Panc1 (cell line): ENCODE measurements around the gene EEF2K. TPM values are rescaled to one million over a fixed set of nuclear protein-coding genes. Genes with fewer than 3 reads are reported as not detected.

Experiments
- ATAC-seq: fragments of 200-7000 bp; cut with Tn5 transposase; 2 replicates; pipeline ENCODE4 v1.9.1; 2020; ENCODE audit warnings: mild to moderate bottlenecking, moderate library complexity
- BruUV-seq: library from RNA; stranded (reverse); fragments of 400-500 nt; replicated peaks from 2 replicates; lab custom pipeline; 2021; lab: Mats Ljungman, UMichigan
- CTCF ChIA-PET: fragments of 300-600 bp; sonication (Branson Sonifier 250); formaldehyde crosslinking; loops from one replicate; lab custom pipeline; 2022; ENCODE audit warnings: antibody characterized with exemption; lab: Charles Lee
- POLR2A ChIA-PET: fragments of 300-600 bp; sonication (Branson Sonifier 250); formaldehyde crosslinking; loops from one replicate; lab custom pipeline; 2022; ENCODE audit warnings: antibody characterized with exemption; lab: Charles Lee
- DNase-seq: peaks from one replicate; pipeline ENCODE4 v3.0.0-alpha.2; 2010; ENCODE audit warnings: low read depth, low spot score
- H3K27ac ChIP-seq: 2 replicates; pipeline ENCODE4 v1.5.1; 2011; ENCODE audit warnings: mild to moderate bottlenecking, low read length, inconsistent platforms
- H3K27me3 ChIP-seq: fragments of 200-500 bp; sonication (Bioruptor generic); 2 replicates; pipeline ENCODE4 v1.6.0; 2014; ENCODE audit warnings: low read length, inconsistent platforms; ENCODE audit not compliant: control insufficient read depth, insufficient read depth
- H3K36me3 ChIP-seq: fragments of 200-500 bp; sonication (Bioruptor generic); 2 replicates; pipeline ENCODE4 v1.5.1; 2014; ENCODE audit warnings: inconsistent platforms, mild to moderate bottlenecking, low read length, moderate library complexity; ENCODE audit not compliant: control insufficient read depth, insufficient read depth
- H3K4me1 ChIP-seq: 2 replicates; pipeline ENCODE4 v1.5.1; 2011; ENCODE audit warnings: inconsistent platforms, mild to moderate bottlenecking, low read length, moderate library complexity; ENCODE audit not compliant: control insufficient read depth, insufficient read depth
- H3K4me3 ChIP-seq, 2 experiments: 2 replicates each; pipeline ENCODE4 v1.5.1; 2011 to 2012; ENCODE audit warnings: low read depth in 2 of 2, low read length in 2 of 2, mild to moderate bottlenecking in 2 of 2, inconsistent platforms in 1 of 2, moderate library complexity in 1 of 2
- H3K9me3 ChIP-seq: fragments of 200-500 bp; sonication (Bioruptor generic); 2 replicates; pipeline ENCODE4 v1.5.1; 2014; ENCODE audit warnings: low read depth, mild to moderate bottlenecking, inconsistent platforms, low read length, moderate library complexity; ENCODE audit not compliant: control insufficient read depth, insufficient read depth
- CTCF ChIP-seq: fragments of 450-650 bp; IDR thresholded peaks from 2 replicates; pipeline ENCODE4 v1.5.1; 2017; ENCODE audit warnings: mild to moderate bottlenecking
- POLR2AphosphoS5 ChIP-seq: IDR thresholded peaks from 2 replicates; pipeline ENCODE4 v1.6.1; 2012; ENCODE audit warnings: mild to moderate bottlenecking, low read depth, low read length, moderate library complexity
- REST ChIP-seq, 2 experiments: IDR thresholded peaks; 2 replicates each; pipeline ENCODE4 v1.6.1; 2011 to 2012; ENCODE audit warnings: low read depth in 2 of 2, control low read depth in 1 of 2, low read length in 1 of 2, mild to moderate bottlenecking in 1 of 2, moderate library complexity in 1 of 2; ENCODE audit not compliant: insufficient read depth in 1 of 2
- SIN3A ChIP-seq: IDR thresholded peaks from 2 replicates; pipeline ENCODE4 v1.6.1; 2012; ENCODE audit warnings: low read depth, mild to moderate bottlenecking, low read length, moderate library complexity, borderline replicate concordance; ENCODE audit not compliant: insufficient read depth
- TCF7L2 ChIP-seq: IDR thresholded peaks from 2 replicates; pipeline ENCODE4 v1.6.1; 2011; ENCODE audit warnings: mild to moderate bottlenecking, low read depth, low read length, inconsistent platforms
- in situ Hi-C: cut with HindIII; loops from 2 replicates; pipeline ENCODE4 v1.10.0; 2016; ENCODE audit warnings: low sequenced_read_pairs, low pct_unique_long_range_greater_than_20kb
- intact Hi-C: fragments of 100-400 bp; cut with micrococcal nuclease; formaldehyde crosslinking; loops from one replicate; pipeline ENCODE4 v1.10.0; 2022; ENCODE audit not compliant: unreplicated experiment
- total RNA-seq: library from RNA; stranded (reverse); gene quantifications from one replicate; pipeline ENCODE4 v1.2.1, GENCODE V29; 2021; ENCODE audit not compliant: unreplicated experiment

The EEF2K gene
- total RNA-seq, 1 experiment from 2014 or later, result 15.0 TPM

GRCh38 chr16:22316411-22316811 lies 110.3 kb downstream of the EEF2K start:
- Histone ChIP-seq H3K36me3 (no peaks in the 10 kb centered on the region; the same call in 1 of the 2 replicates), H3K4me1 (no peaks in the 10 kb centered on the region), H3K27me3 (no peaks in the 10 kb centered on the region), H3K27ac (no peak overlapping the region), H3K4me3 (no peak overlapping the region), H3K9me3 (no peaks in the 10 kb centered on the region)
- BruUV-seq, result no TSS peak
- intact Hi-C loops (no loop called here), in situ Hi-C loops (no loop called here)
- TF ChIP-seq TCF7L2 (no peak), REST (IDR thresholded peaks at IDR 0.05; ENCODE audit: insufficient read depth in 1 of 2, low read depth in 2 of 2, low read length in 1 of 2) (no peak), POLR2AphosphoS5 (no peak), SIN3A (no peak), CTCF (no peak)
- ChIA-PET CTCF (no interaction called here), POLR2A (interaction anchor here (0.6 kb wide), 1 partner anchor 51 kb away, joined by 4 read pairs; no protein-coding TSS in a partner anchor)
- DNase-seq (no peak), ATAC-seq (no peak)

- ATAC-seq (no peak), DNase-seq (no peak)
- Histone ChIP-seq H3K27ac (no peak overlapping the region), H3K36me3 (no peaks in the 10 kb centered on the region; the same call in 1 of the 2 replicates), H3K27me3 (no peaks in the 10 kb centered on the region), H3K4me3 (no peak overlapping the region), H3K9me3 (no peaks in the 10 kb centered on the region), H3K4me1 (no peaks in the 10 kb centered on the region)
- BruUV-seq, result no TSS peak
- intact Hi-C loops, result no loop called here
- ChIA-PET CTCF (no interaction called here), POLR2A (no interaction called here)
- no peak for TF ChIP-seq POLR2AphosphoS5
- no peak for TF ChIP-seq REST (IDR thresholded peaks at IDR 0.05; ENCODE audit: insufficient read depth in 1 of 2, low read depth in 2 of 2, low read length in 1 of 2)
- no peak for TF ChIP-seq TCF7L2
- TF ChIP-seq CTCF, result no peak
- TF ChIP-seq SIN3A, result no peak
- in situ Hi-C loops, result no loop called here
These were observed 111.0 kb downstream of the EEF2K start for GRCh38 chr16:22317001-22317530.
